ENCODE results near the gene NSUN2. TPM values are rescaled to one million over a fixed set of nuclear protein-coding genes. Genes with fewer than 3 reads are reported as not detected.

The NSUN2 gene
- total RNA-seq, 1 experiment from 2014 or later: 155 TPM

- peak; percentile 82 for TF ChIP-seq CTCF (conservative IDR thresholded peaks at IDR 0.05)
- no peak for TF ChIP-seq EZH2 (IDR thresholded peaks at IDR 0.05; ENCODE audit: low read depth)
- Histone ChIP-seq H3K4me3 (no peak overlapping the region), H2AFZ (no peak overlapping the region), H3F3A (ENCODE audit: insufficient read depth, low read depth) (no peaks in the 10 kb centered on the region), H3K9me3 (ENCODE audit: insufficient read depth, low read depth) (no peaks in the 10 kb centered on the region), H3K27ac (no peak overlapping the region), H3K79me2 (ENCODE audit: low read depth) (no peaks in the 10 kb centered on the region), H3K9me2 (ENCODE audit: insufficient read depth) (no peaks in the 10 kb centered on the region), H4K20me1 (ENCODE audit: insufficient read depth) (no peaks in the 10 kb centered on the region), H3K36me3 (ENCODE audit: low read depth) (no peaks in the 10 kb centered on the region), H3K4me2 (no peak overlapping the region), H3K27me3 (ENCODE audit: insufficient read depth, low read depth) (peaks cover 86% of the 10 kb centered on the region), H3K4me1 (replicated peaks; ENCODE audit: insufficient read depth) (no peaks in the 10 kb centered on the region)
- no TSS peak for BruUV-seq (replicated peaks)
- CTCF ChIA-PET: no interaction called here
- intact Hi-C loops (cut with micrococcal nuclease; ENCODE audit: unreplicated experiment): loop anchor here (1.0 kb wide), 4 partner anchors 285 to 1698 kb away; no protein-coding TSS in a partner anchor
- POLR2A ChIA-PET (ENCODE audit: unreplicated experiment): no interaction called here
- peak; percentile 50 to 51 for DNase-seq
Observed at GRCh38 chr5:6576861-6577501, 55.9 kb downstream of the NSUN2 start.

- H2AFZ ChIP-seq: no peak overlapping the region
- no peaks in the 10 kb centered on the region for H4K20me1 ChIP-seq (ENCODE audit: insufficient read depth)
- no peaks in the 10 kb centered on the region for H3K79me2 ChIP-seq (ENCODE audit: low read depth)
- BruUV-seq (replicated peaks): no TSS peak
- no peaks in the 10 kb centered on the region for H3K9me2 ChIP-seq (ENCODE audit: insufficient read depth)
- POLR2A ChIA-PET (ENCODE audit: unreplicated experiment): no interaction called here
- H3K27ac ChIP-seq: no peak overlapping the region
- H3K4me1 ChIP-seq (replicated peaks; ENCODE audit: insufficient read depth): no peaks in the 10 kb centered on the region
- H3F3A ChIP-seq (ENCODE audit: insufficient read depth, low read depth): no peaks in the 10 kb centered on the region
- no peak overlapping the region for H3K4me2 ChIP-seq
- TF ChIP-seq EZH2 (IDR thresholded peaks at IDR 0.05; ENCODE audit: low read depth) (no peak), CTCF (conservative IDR thresholded peaks at IDR 0.05) (no peak)
- peaks cover 69% of the 10 kb centered on the region for H3K27me3 ChIP-seq (ENCODE audit: insufficient read depth, low read depth)
- CTCF ChIA-PET: no interaction called here
- DNase-seq: no peak
- H3K36me3 ChIP-seq (ENCODE audit: low read depth): no peaks in the 10 kb centered on the region
- no peak overlapping the region for H3K4me3 ChIP-seq
- intact Hi-C loops (cut with micrococcal nuclease; ENCODE audit: unreplicated experiment): no loop called here
- H3K9me3 ChIP-seq (ENCODE audit: insufficient read depth, low read depth): no peaks in the 10 kb centered on the region
Observed at GRCh38 chr5:6574537-6575245, 58.2 kb downstream of the NSUN2 start.

GRCh38 chr5:6574111-6574510 lies 58.7 kb downstream of the NSUN2 start:
- Histone ChIP-seq H3K79me2 (ENCODE audit: low read depth) (no peaks in the 10 kb centered on the region), H3K4me3 (no peak overlapping the region), H2AFZ (no peak overlapping the region), H3K9me3 (ENCODE audit: insufficient read depth, low read depth) (no peaks in the 10 kb centered on the region), H3K27me3 (ENCODE audit: insufficient read depth, low read depth) (peaks cover 63% of the 10 kb centered on the region), H3K4me2 (no peak overlapping the region), H4K20me1 (ENCODE audit: insufficient read depth) (no peaks in the 10 kb centered on the region), H3F3A (ENCODE audit: insufficient read depth, low read depth) (no peaks in the 10 kb centered on the region), H3K4me1 (replicated peaks; ENCODE audit: insufficient read depth) (no peaks in the 10 kb centered on the region), H3K36me3 (ENCODE audit: low read depth) (no peaks in the 10 kb centered on the region), H3K9me2 (ENCODE audit: insufficient read depth) (no peaks in the 10 kb centered on the region), H3K27ac (no peak overlapping the region)
- DNase-seq: no peak
- BruUV-seq (replicated peaks): no TSS peak
- intact Hi-C loops (cut with micrococcal nuclease; ENCODE audit: unreplicated experiment): no loop called here
- CTCF ChIA-PET: no interaction called here
- POLR2A ChIA-PET (ENCODE audit: unreplicated experiment): no interaction called here
- no peak for TF ChIP-seq CTCF (conservative IDR thresholded peaks at IDR 0.05)
- TF ChIP-seq EZH2 (IDR thresholded peaks at IDR 0.05; ENCODE audit: low read depth): no peak
